Neural cell (in vitro differentiated cells): ENCODE measurements around the gene FXR1. TPM values are rescaled to one million over a fixed set of nuclear protein-coding genes. Genes with fewer than 3 reads are reported as not detected.

ENCODE experiments used
- H2AFZ ChIP-seq: fragments of 200-600, 300-800 bp; sonication (generic), shearing (Covaris generic); 2 replicates; pipeline ENCODE4 v1.6.0; 2014; ENCODE audit warnings: low read depth, mild to moderate bottlenecking, antibody characterized with exemption, low read length, moderate library complexity
- H3F3A ChIP-seq: fragments of 200-600 bp; shearing (Covaris generic); 2 replicates; pipeline ENCODE4 v1.6.1; 2016; ENCODE audit warnings: mild to moderate bottlenecking, moderate library complexity, mixed read lengths, antibody characterized with exemption, low read length; ENCODE audit not compliant: insufficient read depth, poor library complexity, severe bottlenecking
- H3K27ac ChIP-seq: fragments of 200-600, 300-800 bp; sonication (generic), shearing (Covaris generic); 2 replicates; pipeline ENCODE4 v1.5.1; 2014; ENCODE audit warnings: mild to moderate bottlenecking, low read length, moderate library complexity
- H3K27me3 ChIP-seq: fragments of 300-800, 200-600 bp; sonication (generic), shearing (Covaris generic); 2 replicates; pipeline ENCODE4 v1.6.0; 2014; ENCODE audit warnings: mild to moderate bottlenecking, low read depth, low read length, moderate library complexity; ENCODE audit not compliant: insufficient read depth
- H3K36me3 ChIP-seq: fragments of 300-800, 200-600 bp; sonication (generic), shearing (Covaris generic); 2 replicates; pipeline ENCODE4 v1.5.1; 2014; ENCODE audit warnings: mild to moderate bottlenecking, antibody characterized with exemption, low read length, moderate library complexity; ENCODE audit not compliant: insufficient read depth
- H3K4me2 ChIP-seq: fragments of 300-800, 200-600 bp; sonication (generic), shearing (Covaris generic); 2 replicates; pipeline ENCODE4 v1.6.0; 2014; ENCODE audit warnings: mild to moderate bottlenecking, low read length
- H3K4me3 ChIP-seq: fragments of 300-800, 200-600 bp; sonication (generic), shearing (Covaris generic); 2 replicates; pipeline ENCODE4 v1.5.1; 2014; ENCODE audit warnings: mild to moderate bottlenecking, low read length, moderate library complexity
- H3K79me2 ChIP-seq: fragments of 200-600 bp; shearing (Covaris generic); replicated peaks from 2 replicates; pipeline ENCODE4 v1.6.0; 2014; ENCODE audit warnings: mild to moderate bottlenecking, low read length, moderate library complexity; ENCODE audit not compliant: insufficient read depth
- H3K9ac ChIP-seq: fragments of 300-800, 200-600 bp; sonication (generic), shearing (Covaris generic); 2 replicates; pipeline ENCODE4 v1.6.1; 2016; ENCODE audit warnings: mild to moderate bottlenecking, low read length, mixed read lengths
- H3K9me2 ChIP-seq: fragments of 200-600 bp; shearing (Covaris generic); 2 replicates; pipeline ENCODE4 v1.6.1; 2016; ENCODE audit warnings: mild to moderate bottlenecking, low read length, mixed read lengths; ENCODE audit not compliant: insufficient read depth
- H3K9me3 ChIP-seq: fragments of 200-600, 300-800 bp; sonication (generic), shearing (Covaris generic); 2 replicates; pipeline ENCODE4 v1.6.1; 2016; ENCODE audit warnings: mild to moderate bottlenecking, mixed run types, low read length, moderate library complexity, mixed read lengths
- H4K20me1 ChIP-seq: fragments of 200-600 bp; shearing (Covaris generic); 2 replicates; pipeline ENCODE4 v1.6.1; 2016; ENCODE audit warnings: mild to moderate bottlenecking, mixed run types; ENCODE audit not compliant: insufficient read depth
- EP300 ChIP-seq: fragments of 450-650 bp; conservative IDR thresholded peaks from 2 replicates; pipeline ENCODE4 v1.6.1; 2014; ENCODE audit warnings: antibody characterized with exemption, mild to moderate bottlenecking, moderate library complexity; ENCODE audit not compliant: poor library complexity, severe bottlenecking
- EZH2 ChIP-seq: fragments of 200-600, 300-800 bp; shearing (Covaris generic), sonication (generic); IDR thresholded peaks from 2 replicates; pipeline ENCODE4 v1.6.1; 2014; ENCODE audit warnings: antibody characterized with exemption, low read length, borderline replicate concordance, mild to moderate bottlenecking; ENCODE audit not compliant: insufficient read depth, poor library complexity, severe bottlenecking
- MXI1 ChIP-seq: fragments of 450-650 bp; conservative IDR thresholded peaks from 2 replicates; pipeline ENCODE4 v1.6.1; 2014; ENCODE audit warnings: antibody characterized with exemption, mild to moderate bottlenecking; ENCODE audit not compliant: poor library complexity, severe bottlenecking
- POLR2AphosphoS5 ChIP-seq: IDR thresholded peaks from 2 replicates; pipeline ENCODE4 v1.6.1; 2012
- RAD21 ChIP-seq: fragments of 450-650 bp; conservative IDR thresholded peaks from 2 replicates; pipeline ENCODE4 v1.6.1; 2014; ENCODE audit warnings: antibody characterized with exemption, mild to moderate bottlenecking, moderate library complexity
- REST ChIP-seq: IDR thresholded peaks from 2 replicates; pipeline ENCODE4 v1.6.1; 2012; ENCODE audit warnings: borderline replicate concordance
- SMC3 ChIP-seq: fragments of 450-650 bp; conservative IDR thresholded peaks from 2 replicates; pipeline ENCODE4 v1.6.1; 2014; ENCODE audit warnings: antibody characterized with exemption, mild to moderate bottlenecking, moderate library complexity; ENCODE audit not compliant: poor library complexity
- TAF1 ChIP-seq: IDR thresholded peaks from 2 replicates; pipeline ENCODE4 v1.6.1; 2012; ENCODE audit warnings: low read depth
- polyA plus RNA-seq: library from polyadenylated mRNA; depleted of rRNA; stranded (reverse); fragments of >200 nt; gene quantifications from 2 replicates; pipeline ENCODE4 v1.2.3, GENCODE V29; 2014
- TF ChIP-seq, protein P1 (sequence below): fragments of 450-650 bp; IDR thresholded peaks from 2 replicates; pipeline ENCODE4 v1.5.1; 2014; ENCODE audit warnings: antibody characterized with exemption, mild to moderate bottlenecking, moderate library complexity; ENCODE audit not compliant: poor library complexity, severe bottlenecking

Gene FXR1
- polyA plus RNA-seq, 1 donor from 2014 or later = 109 TPM

DNA sequence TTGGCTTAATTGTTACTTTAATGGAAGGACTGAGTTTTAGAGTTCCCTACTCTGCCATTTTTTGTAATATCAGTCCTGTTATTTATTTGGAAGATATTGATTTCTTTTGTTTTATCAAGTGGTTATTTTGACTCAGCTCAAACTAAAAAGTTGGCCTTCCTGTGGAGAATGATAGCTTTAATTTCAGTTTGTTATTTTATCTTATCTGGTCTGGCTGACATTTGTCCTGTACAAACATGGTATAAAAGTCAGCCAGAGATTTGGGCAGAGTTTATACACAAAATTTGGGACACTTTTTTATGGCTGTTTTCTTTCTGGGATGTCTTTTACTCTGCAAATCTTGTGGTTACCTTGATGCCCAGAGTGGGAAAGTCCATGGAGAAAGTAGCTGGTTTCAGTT lies 118.5 kb downstream of the FXR1 start:
- no peak overlapping the region for H3K4me2 ChIP-seq
- no peaks in the 10 kb centered on the region for H3K9me2 ChIP-seq
- no peak overlapping the region for H2AFZ ChIP-seq
- TF ChIP-seq EZH2 (no peak), SMC3 (no peak), TAF1 (no peak), POLR2AphosphoS5 (no peak), EP300 (no peak), RAD21 (no peak), MXI1 (no peak), REST (no peak)
- TF ChIP-seq, protein P1, sequence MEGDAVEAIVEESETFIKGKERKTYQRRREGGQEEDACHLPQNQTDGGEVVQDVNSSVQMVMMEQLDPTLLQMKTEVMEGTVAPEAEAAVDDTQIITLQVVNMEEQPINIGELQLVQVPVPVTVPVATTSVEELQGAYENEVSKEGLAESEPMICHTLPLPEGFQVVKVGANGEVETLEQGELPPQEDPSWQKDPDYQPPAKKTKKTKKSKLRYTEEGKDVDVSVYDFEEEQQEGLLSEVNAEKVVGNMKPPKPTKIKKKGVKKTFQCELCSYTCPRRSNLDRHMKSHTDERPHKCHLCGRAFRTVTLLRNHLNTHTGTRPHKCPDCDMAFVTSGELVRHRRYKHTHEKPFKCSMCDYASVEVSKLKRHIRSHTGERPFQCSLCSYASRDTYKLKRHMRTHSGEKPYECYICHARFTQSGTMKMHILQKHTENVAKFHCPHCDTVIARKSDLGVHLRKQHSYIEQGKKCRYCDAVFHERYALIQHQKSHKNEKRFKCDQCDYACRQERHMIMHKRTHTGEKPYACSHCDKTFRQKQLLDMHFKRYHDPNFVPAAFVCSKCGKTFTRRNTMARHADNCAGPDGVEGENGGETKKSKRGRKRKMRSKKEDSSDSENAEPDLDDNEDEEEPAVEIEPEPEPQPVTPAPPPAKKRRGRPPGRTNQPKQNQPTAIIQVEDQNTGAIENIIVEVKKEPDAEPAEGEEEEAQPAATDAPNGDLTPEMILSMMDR = no peak
- H4K20me1 ChIP-seq = no peaks in the 10 kb centered on the region
- H3K36me3 ChIP-seq = no peaks in the 10 kb centered on the region
- no peaks in the 10 kb centered on the region for H3F3A ChIP-seq
- no peaks in the 10 kb centered on the region for H3K79me2 ChIP-seq
- H3K27ac ChIP-seq = no peak overlapping the region
- H3K4me3 ChIP-seq = no peak overlapping the region
- H3K9ac ChIP-seq = no peak overlapping the region
- H3K9me3 ChIP-seq = no peaks in the 10 kb centered on the region
- no peaks in the 10 kb centered on the region for H3K27me3 ChIP-seq

Other genes starting within 250 kb of the FXR1 start
- 0.36 and 0.66 TPM in 2 replicates for gene CCDC39, start 233.2 kb upstream of the FXR1 start, polyA plus RNA-seq
- 76.0 and 80.3 TPM in 2 replicates for gene DNAJC19, start 77.1 kb downstream of the FXR1 start, polyA plus RNA-seq